Lung (tissue), 12 donors: ENCODE data around the gene TERF2IP. TPM values are rescaled to one million over a fixed set of nuclear protein-coding genes. Genes with fewer than 3 reads are reported as not detected.

Experiments used
- ATAC-seq: fragments of 200-7000 bp; cut with Tn5 transposase; one replicate; pipeline ENCODE4 v1.9.1; 2020; ENCODE audit warnings: moderate number of reproducible peaks; ENCODE audit not compliant: insufficient read depth, low FRiP score
- DNase-seq, 3 donors: peaks; one replicate each; pipeline ENCODE4 v3.0.0-alpha.2; 2013 to 2017
- H3K27ac ChIP-seq, 2 donors: one replicate each; pipeline ENCODE4 v1.5.1; 2013; ENCODE audit warnings: mild to moderate bottlenecking in 2 of 2, moderate library complexity in 2 of 2, control low read depth in 1 of 2, inconsistent platforms in 1 of 2, low read depth in 1 of 2, low read length in 1 of 2
- H3K27me3 ChIP-seq, 3 donors: one replicate each; pipeline ENCODE4 v1.5.1; 2013; ENCODE audit warnings: low read length in 2 of 3; ENCODE audit not compliant: control insufficient read depth in 3 of 3, insufficient read depth in 3 of 3
- H3K36me3 ChIP-seq, 4 donors: one replicate each; pipeline ENCODE4 v1.5.1; 2013; ENCODE audit warnings: low read length in 4 of 4, mild to moderate bottlenecking in 1 of 4, moderate library complexity in 1 of 4; ENCODE audit not compliant: control insufficient read depth in 4 of 4, insufficient read depth in 4 of 4
- H3K4me1 ChIP-seq, 5 donors: one replicate each; pipeline ENCODE4 v1.5.1; 2013; ENCODE audit warnings: low read length in 5 of 5, mild to moderate bottlenecking in 2 of 5, moderate library complexity in 1 of 5; ENCODE audit not compliant: control insufficient read depth in 5 of 5, insufficient read depth in 5 of 5
- H3K4me3 ChIP-seq: one replicate; pipeline ENCODE4 v1.5.1; 2013; ENCODE audit warnings: mild to moderate bottlenecking, control low read depth, moderate library complexity
- H3K9ac ChIP-seq, 2 donors: one replicate each; pipeline ENCODE4 v1.5.1; 2013; ENCODE audit warnings: low read length in 2 of 2, control low read depth in 1 of 2; ENCODE audit not compliant: insufficient read depth in 1 of 2
- H3K9me3 ChIP-seq, 4 donors: one replicate each; pipeline ENCODE4 v1.5.1; 2013; ENCODE audit warnings: low read length in 3 of 4, mild to moderate bottlenecking in 1 of 4, moderate library complexity in 1 of 4; ENCODE audit not compliant: control insufficient read depth in 4 of 4, insufficient read depth in 3 of 4
- CTCF ChIP-seq: IDR thresholded peaks from 2 replicates; pipeline ENCODE4 v1.5.1; 2012; ENCODE audit warnings: mild to moderate bottlenecking; ENCODE audit errors: control extremely low read depth, extremely low read depth
- WGBS, 2 donors: extraction: QIAGEN DNeasy Blood & Tissue Kit; methylation state at CpG; one replicate each; pipeline ENCODE4 v1.1.7; 2013; 5-methylcytosine and 5-hydroxymethylcytosine counted together
- polyA plus RNA-seq, 2 donors: library from polyadenylated mRNA; stranded (reverse); fragments of 200-250 nt; gene quantifications; one replicate each; pipeline ENCODE4 v1.2.1, GENCODE V29; 2013
- total RNA-seq, 2 donors: library from RNA; depleted of rRNA in 1 of 2; stranded (reverse); fragments of >200 nt in 1 of 2; gene quantifications; one replicate each; pipeline ENCODE4 v1.2.1, GENCODE V29; 2014 to 2021
- donor health status: control.
- donor health status: control.
- donor health status: Bipolar disorder and iron deficiency.
- donor health status: healthy.
- donor health status: DM: yes; HTN: yes; CAD: no.

TERF2IP gene
- total and polyA plus RNA-seq, 4 donors = 47.7 to 73.8 (median 51.6) TPM

GRCh38 chr16:75606507-75606906, 41.1 kb upstream of the TERF2IP start:
- H3K36me3 ChIP-seq = peaks cover 30 to 45% (median 38%) of the 10 kb centered on the region in 4 donors
- peaks cover 0 to 4% (median 1%) of the 10 kb centered on the region in 4 donors for H3K9me3 ChIP-seq
- 95 to 100% methylated on average over 1 of the region's 1 CpG for WGBS, 2 donors

GRCh38 chr16:75614066-75614897, 33.3 kb upstream of the TERF2IP start:
- TF ChIP-seq CTCF = no peak
- H3K27ac ChIP-seq = no peak overlapping the region
- H3K27me3 ChIP-seq = no peaks in the 10 kb centered on the region
- no peak for DNase-seq
- H3K4me3 ChIP-seq = no peak overlapping the region
- H3K9me3 ChIP-seq = no peaks in the 10 kb centered on the region
- H3K4me1 ChIP-seq = no peaks in the 10 kb centered on the region
- H3K36me3 ChIP-seq = peaks cover 7 to 27% (median 19%) of the 10 kb centered on the region in 4 donors
- ATAC-seq = no peak
- H3K9ac ChIP-seq = no peak overlapping the region
- WGBS, 2 donors = 93 to 98% methylated on average over 4 of the region's 4 CpGs

More at GRCh38 chr16:75606507-75606906, 41.1 kb upstream of the TERF2IP start:
- DNase-seq (no peak), ATAC-seq (no peak)
- H3K27ac ChIP-seq = no peak overlapping the region
- H3K9ac ChIP-seq = no peak overlapping the region
- no peak for TF ChIP-seq CTCF
- no peaks in the 10 kb centered on the region for H3K27me3 ChIP-seq
- no peaks in the 10 kb centered on the region for H3K4me1 ChIP-seq
- no peak overlapping the region for H3K4me3 ChIP-seq

- no peaks in the 10 kb centered on the region for H3K9me3 ChIP-seq
- peaks cover 4 to 30% (median 22%) of the 10 kb centered on the region in 4 donors for H3K36me3 ChIP-seq
- DNase-seq (no peak), ATAC-seq (no peak)
- H3K9ac ChIP-seq = no peak overlapping the region
- no peak overlapping the region for H3K4me3 ChIP-seq
- no peak for TF ChIP-seq CTCF
- H3K4me1 ChIP-seq = no peaks in the 10 kb centered on the region
- no peak overlapping the region for H3K27ac ChIP-seq
- 97 to 100% methylated on average over 2 of the region's 2 CpGs for WGBS, 2 donors
- H3K27me3 ChIP-seq = no peaks in the 10 kb centered on the region
Measured at GRCh38 chr16:75615619-75616018, 32.0 kb upstream of the TERF2IP start.
